GM23338 (cell line): ENCODE data around the gene S100A7.

Source experiments
- CTCF ChIP-seq, 2 experiments: fragments of 200-600 bp in 1 of 2; sonication (generic) in 1 of 2; conservative IDR thresholded peaks; 2 replicates each; pipeline versions ENCODE4 v1.5.1 to v1.6.1; 2016 to 2017; ENCODE audit warnings: antibody characterized with exemption in 2 of 2, low read depth in 2 of 2, mild to moderate bottlenecking in 2 of 2, moderate library complexity in 1 of 2
- EZH2 ChIP-seq: fragments of 200-600 bp; sonication (generic); IDR thresholded peaks from one replicate; pipeline ENCODE4 v1.8.0; 2017; ENCODE audit warnings: antibody characterized with exemption, mild to moderate bottlenecking, low read depth; ENCODE audit not compliant: unreplicated experiment
- NANOG ChIP-seq: IDR thresholded peaks from 2 replicates; pipeline ENCODE4 v1.6.1; 2016; ENCODE audit warnings: antibody characterized with exemption, borderline replicate concordance

GRCh38 chr1:153444078-153444477 lies 16.4 kb downstream of the S100A7 start:
- TF ChIP-seq CTCF (conservative IDR thresholded peaks at IDR 0.05; ENCODE audit: low read depth in 2 of 2): no peak
- no peak for TF ChIP-seq EZH2
- TF ChIP-seq NANOG: no peak
